Adrenal gland (tissue), 5 donors: ENCODE measurements around the gene DNASE1L3.

Source experiments
- POLR2A ChIP-seq, 2 donors: fragments of 450-650 bp; IDR thresholded peaks; one replicate each; pipeline ENCODE4 v1.6.1; 2017; ENCODE audit warnings: antibody characterized with exemption in 2 of 2, mild to moderate bottlenecking in 2 of 2, moderate library complexity in 1 of 2
- TF ChIP-seq, protein P1 (sequence below), 6 experiments: fragments of 450-650 bp in 4 of 6; fragments of 200-600 bp in 2 of 6; sonication (generic) in 1 of 6; IDR thresholded peaks; 1 replicate in 5 of 6; 2 replicates in 1 of 6; pipeline versions ENCODE4 v1.5.1 to v1.8.0; 2016 to 2021; ENCODE audit warnings: antibody characterized with exemption in 6 of 6, mild to moderate bottlenecking in 2 of 6, moderate library complexity in 1 of 6
- donor health status: DM: no; HTN: no; CAD: no.

DNA sequence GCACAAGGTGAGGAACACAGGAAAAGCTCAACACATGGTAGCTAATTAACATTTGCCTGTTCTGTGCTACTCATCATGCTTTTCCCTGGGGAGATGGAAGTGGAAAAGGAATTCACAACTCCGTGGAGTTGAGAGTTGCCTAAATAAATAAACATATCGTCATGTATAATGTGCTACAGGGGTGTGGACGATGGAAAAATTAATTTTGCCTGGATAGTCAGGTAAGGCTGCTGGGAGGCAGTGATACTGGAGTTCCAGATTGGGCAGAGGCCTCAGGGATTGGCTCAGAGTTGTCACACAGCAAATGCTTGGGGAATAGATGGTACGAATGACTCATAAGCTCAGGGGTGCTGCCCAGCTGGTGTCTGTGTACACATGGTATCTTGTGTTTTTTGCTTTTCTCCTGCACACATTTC, 23.8 kb upstream of the DNASE1L3 start:
- TF ChIP-seq, protein P1, sequence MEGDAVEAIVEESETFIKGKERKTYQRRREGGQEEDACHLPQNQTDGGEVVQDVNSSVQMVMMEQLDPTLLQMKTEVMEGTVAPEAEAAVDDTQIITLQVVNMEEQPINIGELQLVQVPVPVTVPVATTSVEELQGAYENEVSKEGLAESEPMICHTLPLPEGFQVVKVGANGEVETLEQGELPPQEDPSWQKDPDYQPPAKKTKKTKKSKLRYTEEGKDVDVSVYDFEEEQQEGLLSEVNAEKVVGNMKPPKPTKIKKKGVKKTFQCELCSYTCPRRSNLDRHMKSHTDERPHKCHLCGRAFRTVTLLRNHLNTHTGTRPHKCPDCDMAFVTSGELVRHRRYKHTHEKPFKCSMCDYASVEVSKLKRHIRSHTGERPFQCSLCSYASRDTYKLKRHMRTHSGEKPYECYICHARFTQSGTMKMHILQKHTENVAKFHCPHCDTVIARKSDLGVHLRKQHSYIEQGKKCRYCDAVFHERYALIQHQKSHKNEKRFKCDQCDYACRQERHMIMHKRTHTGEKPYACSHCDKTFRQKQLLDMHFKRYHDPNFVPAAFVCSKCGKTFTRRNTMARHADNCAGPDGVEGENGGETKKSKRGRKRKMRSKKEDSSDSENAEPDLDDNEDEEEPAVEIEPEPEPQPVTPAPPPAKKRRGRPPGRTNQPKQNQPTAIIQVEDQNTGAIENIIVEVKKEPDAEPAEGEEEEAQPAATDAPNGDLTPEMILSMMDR (IDR thresholded peaks at IDR 0.05): no peak
- TF ChIP-seq POLR2A (IDR thresholded peaks at IDR 0.05): no peak
